Measurements from ENCODE around the gene TNFSF15. TPM values are rescaled to one million over a fixed set of nuclear protein-coding genes. Genes with fewer than 3 reads are reported as not detected.

Gene TNFSF15
- total and polyA plus RNA-seq, 2 experiments from 2014 or later = 0.06 to 0.07 TPM

- Histone ChIP-seq H3K9me2 (ENCODE audit: insufficient read depth) (0 out of 2 replicates have a peak, but pooled peaks cover 3% of the 10 kb centered on the region), H2AFZ (peak overlapping the region; percentile 38; the same call in 1 of the 2 replicates), H3F3A (replicated peaks; ENCODE audit: low read depth) (no peaks in the 10 kb centered on the region), H3K27me3 (ENCODE audit: insufficient read depth) (no peaks in the 10 kb centered on the region), H3K36me3 (ENCODE audit: insufficient read depth) (no peaks in the 10 kb centered on the region), H3K4me1 (ENCODE audit: insufficient read depth) (no peaks in the 10 kb centered on the region), H4K20me1 (replicated peaks; ENCODE audit: insufficient read depth) (no peaks in the 10 kb centered on the region), H3K4me3 (no peak overlapping the region), H3K79me2 (replicated peaks; ENCODE audit: insufficient read depth) (no peaks in the 10 kb centered on the region), H3K4me2 (no peak overlapping the region), H3K27ac (ENCODE audit: low read depth) (no peak overlapping the region)
- no peaks in the 10 kb centered on the region for H3K36me3 Mint-ChIP-seq (ENCODE audit: low read depth)
- no peaks in the 10 kb centered on the region for H3K27me3 Mint-ChIP-seq (ENCODE audit: insufficient read depth, low read depth, poor library complexity)
- H3K4me1 Mint-ChIP-seq = no peaks in the 10 kb centered on the region
- no peaks in the 10 kb centered on the region for H3K9me3 Mint-ChIP-seq
- TF ChIP-seq CREB1 (CRISPR knock-in tag; IDR thresholded peaks at IDR 0.05; ENCODE audit: low read depth) (no peak), EZH2 (IDR thresholded peaks at IDR 0.05; ENCODE audit: low read depth, unreplicated experiment) (no peak), REST (IDR thresholded peaks at IDR 0.05; ENCODE audit: unreplicated experiment) (no peak), POLR2AphosphoS5 (IDR thresholded peaks at IDR 0.05; ENCODE audit: low read depth) (no peak), NANOG (IDR thresholded peaks at IDR 0.05; ENCODE audit: borderline replicate concordance) (no peak), ETS1 (IDR thresholded peaks at IDR 0.05) (no peak), STAT1 (IDR thresholded peaks at IDR 0.05; ENCODE audit: unreplicated experiment) (no peak), EZH2phosphoT487 (IDR thresholded peaks at IDR 0.05; ENCODE audit: unreplicated experiment) (no peak), CTCF (conservative IDR thresholded peaks at IDR 0.05; ENCODE audit: low read depth in 2 of 2) (no peak)
- no peak for ATAC-seq
- H3K4me3 Mint-ChIP-seq = no peak overlapping the region
- H3K27ac Mint-ChIP-seq = no peak overlapping the region
- DNase-seq (ENCODE audit: low spot score) = no peak
Observed at GRCh38 chr9:114776683-114777399, 29.0 kb downstream of the TNFSF15 start.

Measured in GM23338 (cell line).